ENCODE data around the gene ARL8B. TPM values are rescaled to one million over a fixed set of nuclear protein-coding genes. Genes with fewer than 3 reads are reported as not detected.

ARL8B gene
- total and polyA plus RNA-seq, 2 donors (not counting 1 experiment from before 2014, with no cell fraction given): 14.5 to 67.3 TPM

GRCh38 chr3:5213574-5213966 lies 91.5 kb downstream of the ARL8B start:
- WGBS (ENCODE audit: insufficient coverage): 100% methylated on average over 5 of the region's 7 CpGs
- Histone ChIP-seq H3K27ac (ENCODE audit: low read length in 2 of 2) (no peak overlapping the region), H3K36me3 (replicated peaks in 1 of 2; ENCODE audit: control extremely low read depth in 1 of 2, control insufficient read depth in 1 of 2, extremely low read depth in 1 of 2, insufficient read depth in 2 of 2, low read length in 1 of 2) (peaks cover 15 to 98% of the 10 kb centered on the region in 2 experiments), H3K4me2 (replicated peaks; ENCODE audit: low read depth, low read length, poor library complexity, severe bottlenecking) (no peak overlapping the region), H3K27me3 (replicated peaks in 1 of 4; ENCODE audit: control extremely low read depth in 1 of 4, control insufficient read depth in 3 of 4, insufficient read depth in 4 of 4, low read length in 3 of 4) (no peaks in the 10 kb centered on the region), H3K79me2 (ENCODE audit: control insufficient read depth, insufficient read depth, low read length) (peaks cover 9% of the 10 kb centered on the region), H3K9me3 (ENCODE audit: control extremely low read depth in 1 of 3, control insufficient read depth in 2 of 3, insufficient read depth in 1 of 3, low read length in 2 of 3) (no peaks in the 10 kb centered on the region), H3K4me3 (ENCODE audit: control extremely low read depth in 1 of 5, extremely low read depth in 1 of 5, insufficient read depth in 1 of 5, low read depth in 2 of 5, low read length in 4 of 5) (no peak overlapping the region), H3K4me1 (ENCODE audit: control insufficient read depth in 2 of 2, insufficient read depth in 2 of 2, low read length in 2 of 2) (no peaks in the 10 kb centered on the region), H2AFZ (ENCODE audit: insufficient read depth, low read depth, low read length, poor library complexity, severe bottlenecking) (no peak overlapping the region), H3K9ac (ENCODE audit: low read length) (no peak overlapping the region), H4K20me1 (ENCODE audit: control insufficient read depth, insufficient read depth, low read length, poor library complexity, severe bottlenecking) (peaks cover 47% of the 10 kb centered on the region)
- Mint-ChIP-seq H3K27ac (no peak overlapping the region), H3K4me3 (no peak overlapping the region), H3K27me3 (no peaks in the 10 kb centered on the region), H3K9me3 (ENCODE audit: insufficient read depth) (no peaks in the 10 kb centered on the region), H3K4me1 (no peaks in the 10 kb centered on the region)
- CTCF ChIA-PET: interaction anchor here (0.9 to 1.4 kb wide), 3 partner anchors 20 to 77 kb away, joined by 3 to 4 read pairs (median 3); no protein-coding TSS in a partner anchor
- TF ChIP-seq EZH2 (IDR thresholded peaks at IDR 0.05; ENCODE audit: borderline replicate concordance, insufficient read depth, low read depth, low read length, poor library complexity, severe bottlenecking) (no peak), CTCF (IDR thresholded peaks at IDR 0.05) (no peak)
- ATAC-seq (ENCODE audit: low read depth) (no peak), DNase-seq (no peak)
- intact Hi-C loops (cut with micrococcal nuclease): no loop called here
- POLR2A ChIA-PET: no interaction called here

DNA sequence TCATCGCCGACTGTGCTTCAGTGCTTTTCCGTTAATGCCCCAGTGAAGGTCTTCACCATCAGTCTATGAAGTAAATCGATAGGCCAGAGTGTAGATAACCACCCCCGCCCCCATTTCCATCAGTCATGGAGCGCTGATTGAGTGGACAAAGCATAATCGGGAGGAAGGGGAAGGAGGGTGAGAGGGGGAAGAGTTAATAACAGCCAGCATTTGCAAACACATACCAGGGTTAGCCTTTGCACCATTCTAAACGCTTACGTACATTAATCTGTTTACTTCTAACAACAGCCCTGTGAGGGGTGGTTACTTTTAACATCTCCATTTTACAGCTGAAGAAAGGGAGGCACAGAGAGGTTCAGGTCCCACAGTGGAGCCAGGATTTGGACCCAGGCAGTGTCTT lies 92.3 kb downstream of the ARL8B start:
- no peak overlapping the region for H3K9ac ChIP-seq (ENCODE audit: low read length)
- 88% methylated on average over 4 of the region's 9 CpGs for WGBS (ENCODE audit: insufficient coverage)
- H3K4me3 Mint-ChIP-seq: no peak overlapping the region
- ChIA-PET CTCF (no interaction called here), POLR2A (no interaction called here)
- H3K4me1 ChIP-seq (ENCODE audit: control insufficient read depth in 2 of 2, insufficient read depth in 2 of 2, low read length in 2 of 2): no peaks in the 10 kb centered on the region
- TF ChIP-seq CTCF (IDR thresholded peaks at IDR 0.05) (no peak), EZH2 (IDR thresholded peaks at IDR 0.05; ENCODE audit: borderline replicate concordance, insufficient read depth, low read depth, low read length, poor library complexity, severe bottlenecking) (no peak)
- no peaks in the 10 kb centered on the region for H3K4me1 Mint-ChIP-seq
- no peak overlapping the region for H3K4me3 ChIP-seq (ENCODE audit: control extremely low read depth in 1 of 5, extremely low read depth in 1 of 5, insufficient read depth in 1 of 5, low read depth in 2 of 5, low read length in 4 of 5)
- H4K20me1 ChIP-seq (ENCODE audit: control insufficient read depth, insufficient read depth, low read length, poor library complexity, severe bottlenecking): peaks cover 45% of the 10 kb centered on the region
- peaks cover 9% of the 10 kb centered on the region for H3K79me2 ChIP-seq (ENCODE audit: control insufficient read depth, insufficient read depth, low read length)
- no peak overlapping the region for H3K27ac ChIP-seq (ENCODE audit: low read length in 2 of 2)
- peaks cover 15 to 98% of the 10 kb centered on the region in 2 experiments for H3K36me3 ChIP-seq (replicated peaks in 1 of 2; ENCODE audit: control extremely low read depth in 1 of 2, control insufficient read depth in 1 of 2, extremely low read depth in 1 of 2, insufficient read depth in 2 of 2, low read length in 1 of 2)
- ATAC-seq (ENCODE audit: low read depth) (no peak), DNase-seq (no peak)
- H3K27ac Mint-ChIP-seq: peak overlapping the region; percentile 69
- intact Hi-C loops (cut with micrococcal nuclease): no loop called here
- H3K9me3 Mint-ChIP-seq (ENCODE audit: insufficient read depth): no peaks in the 10 kb centered on the region
- H3K27me3 Mint-ChIP-seq: no peaks in the 10 kb centered on the region
- no peak overlapping the region for H2AFZ ChIP-seq (ENCODE audit: insufficient read depth, low read depth, low read length, poor library complexity, severe bottlenecking)
- no peaks in the 10 kb centered on the region for H3K9me3 ChIP-seq (ENCODE audit: control extremely low read depth in 1 of 3, control insufficient read depth in 2 of 3, insufficient read depth in 1 of 3, low read length in 2 of 3)
- H3K4me2 ChIP-seq (replicated peaks; ENCODE audit: low read depth, low read length, poor library complexity, severe bottlenecking): no peak overlapping the region
- H3K27me3 ChIP-seq (replicated peaks in 1 of 4; ENCODE audit: control extremely low read depth in 1 of 4, control insufficient read depth in 3 of 4, insufficient read depth in 4 of 4, low read length in 3 of 4): no peaks in the 10 kb centered on the region
